ENCODE data around the gene DPF1.
A peak's percentile ranks its signal among the peaks of the same experiment; 100 is the strongest.
"Not testable (repeated sequence)": the region's sequence is repeated elsewhere in the genome, so short reads cannot be mapped to it uniquely, and the experiment has no call there.

DPF1 gene

DNA sequence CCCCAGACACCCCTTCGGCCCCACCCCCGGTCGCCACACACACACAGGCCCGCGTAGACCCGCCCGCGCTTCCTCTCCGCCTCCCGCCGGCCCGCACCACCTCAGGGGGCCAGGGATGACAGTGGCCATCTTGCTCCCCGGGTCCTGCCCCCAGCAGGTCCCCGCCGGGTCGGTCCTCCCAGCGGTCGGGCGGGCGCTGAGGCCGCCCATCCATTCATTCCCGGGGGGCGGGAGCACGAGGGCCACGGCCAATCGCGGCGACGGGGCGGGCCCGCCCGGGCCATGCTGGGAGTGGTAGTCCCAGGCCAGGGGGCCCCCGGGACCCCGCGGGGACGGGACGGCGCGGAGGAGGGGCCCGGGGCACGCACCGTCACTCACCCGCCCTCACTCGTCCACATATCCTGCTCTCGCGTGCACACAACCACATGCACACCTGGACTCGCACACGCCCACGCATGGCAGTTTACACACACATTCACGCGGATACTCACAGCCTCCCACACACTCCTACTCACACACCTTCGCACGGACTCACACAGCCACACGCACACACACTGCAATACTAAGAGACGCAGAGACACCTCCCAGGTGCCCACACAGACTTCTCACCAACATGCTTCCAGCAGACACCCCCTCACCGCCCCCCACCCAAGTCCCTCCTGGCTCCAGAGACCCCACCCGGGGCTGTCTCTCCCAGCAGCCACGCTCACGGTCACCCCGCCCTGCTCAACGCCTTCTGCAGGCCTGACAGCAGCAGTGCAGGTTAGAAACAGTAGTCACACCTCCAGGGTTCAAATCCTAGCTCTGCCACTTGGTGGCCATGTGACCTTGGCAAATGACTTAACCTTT, at the start of gene DPF1:
Gene DPF1 (minus strand): TSS at position 209 of the 849 bp plus-strand sequence. CDS start 80 bp downstream, at position 129.
- peak; percentile 64 for DNase-seq

DNA sequence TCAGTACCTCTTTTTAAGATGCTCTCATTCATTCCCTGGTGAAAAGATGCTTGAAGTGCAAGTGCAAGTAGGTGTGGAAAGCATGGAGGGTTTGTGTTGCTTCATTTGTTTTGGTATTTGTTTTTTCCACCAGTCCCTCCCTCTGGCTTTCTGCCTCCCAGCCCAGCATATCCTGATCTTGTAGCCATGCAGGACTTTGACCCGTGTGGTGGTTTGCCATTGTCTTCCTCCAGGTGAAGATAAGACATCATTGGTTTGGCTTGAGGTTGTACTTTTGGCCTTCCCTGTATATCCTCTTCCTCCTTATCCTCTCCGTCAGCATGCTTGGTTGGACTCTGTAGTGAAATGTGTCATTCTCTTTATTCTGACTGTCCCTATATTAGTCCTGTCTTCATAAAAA, 49.5 kb upstream of the DPF1 start:
- no peak for DNase-seq

DNA sequence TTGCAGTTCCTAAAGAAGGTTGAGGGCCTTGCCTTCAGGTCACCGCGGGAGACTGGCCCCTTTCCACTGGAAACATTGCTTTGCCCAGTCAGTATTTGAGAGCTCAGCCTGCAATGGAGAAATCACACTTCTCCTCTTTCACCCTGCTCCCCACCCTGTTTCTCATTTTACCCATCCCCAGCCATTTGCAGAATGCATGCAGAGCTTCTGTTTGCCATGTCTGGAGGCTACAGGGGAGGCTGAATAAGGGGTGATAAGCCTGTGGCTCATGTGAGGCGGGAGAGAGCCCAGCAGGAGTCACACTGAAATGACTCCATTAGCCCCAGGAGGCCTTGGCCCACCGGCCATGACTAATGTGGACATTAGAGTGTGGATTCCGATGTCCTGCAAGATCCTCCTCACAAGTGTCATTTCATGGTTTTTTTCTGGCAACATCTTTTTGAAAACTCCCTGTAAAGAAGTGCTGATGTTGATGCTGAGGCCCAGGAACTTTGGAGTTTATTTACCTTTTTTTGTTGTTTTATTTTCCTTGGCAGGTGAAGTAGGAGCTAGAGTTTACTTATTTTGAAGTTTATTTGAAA, 46.7 kb upstream of the DPF1 start:
- DNase-seq: no peak

DNA sequence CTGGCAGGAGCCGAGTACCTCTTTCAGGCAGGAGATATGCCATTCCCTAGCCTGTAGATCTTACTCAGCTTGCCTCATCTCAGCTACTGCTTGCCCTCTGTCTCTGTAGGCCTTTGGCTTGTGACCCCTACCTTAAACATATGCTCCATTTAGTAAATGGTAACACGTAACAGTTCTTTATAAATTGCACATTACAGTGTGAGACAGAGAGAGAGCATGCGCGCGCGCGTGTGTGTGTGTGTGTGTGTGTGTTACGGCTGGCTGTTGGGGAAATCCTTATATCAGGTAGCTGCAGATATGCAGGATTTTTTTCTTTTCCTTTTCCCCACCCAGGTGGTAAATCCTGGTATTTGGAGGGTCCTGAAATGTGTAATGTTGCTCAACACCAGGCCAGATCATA, 44.5 kb upstream of the DPF1 start:
- no peak for DNase-seq

DNA sequence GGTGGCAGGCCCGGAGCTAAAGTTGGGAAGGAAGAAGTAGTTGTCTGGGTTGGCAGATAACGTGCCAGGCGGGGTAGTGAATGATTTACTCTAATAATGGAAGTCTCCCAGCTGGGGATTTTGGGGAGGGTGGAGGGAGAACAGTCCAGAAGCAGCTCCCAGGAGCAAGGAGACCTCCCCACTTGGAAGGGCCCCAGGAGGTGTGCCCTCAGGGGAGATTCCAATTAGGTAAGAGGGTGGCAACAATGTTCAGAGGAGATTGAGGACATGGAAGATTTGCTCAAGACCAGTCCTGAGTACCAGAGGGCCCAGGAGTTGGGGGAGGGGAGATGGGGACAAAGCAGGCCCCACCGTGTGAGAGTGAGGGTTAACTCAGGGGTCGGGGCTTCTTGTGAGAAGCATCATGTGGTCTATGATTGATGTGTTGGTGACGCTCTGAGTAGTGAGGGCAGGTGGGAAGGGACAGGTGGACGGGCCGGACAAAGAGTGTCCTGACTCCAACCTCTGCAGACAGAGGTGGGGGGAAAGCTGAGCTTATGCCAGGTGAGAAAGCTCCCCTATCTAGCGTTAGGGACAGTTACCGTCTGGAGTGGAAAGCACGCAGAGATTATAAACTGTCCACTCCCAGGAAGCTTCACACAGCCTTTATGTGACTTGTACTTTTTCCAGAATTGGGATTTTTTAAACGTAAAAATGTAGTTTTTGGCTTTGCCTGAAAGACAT, 43.9 kb upstream of the DPF1 start:
- no peak for DNase-seq

DNA sequence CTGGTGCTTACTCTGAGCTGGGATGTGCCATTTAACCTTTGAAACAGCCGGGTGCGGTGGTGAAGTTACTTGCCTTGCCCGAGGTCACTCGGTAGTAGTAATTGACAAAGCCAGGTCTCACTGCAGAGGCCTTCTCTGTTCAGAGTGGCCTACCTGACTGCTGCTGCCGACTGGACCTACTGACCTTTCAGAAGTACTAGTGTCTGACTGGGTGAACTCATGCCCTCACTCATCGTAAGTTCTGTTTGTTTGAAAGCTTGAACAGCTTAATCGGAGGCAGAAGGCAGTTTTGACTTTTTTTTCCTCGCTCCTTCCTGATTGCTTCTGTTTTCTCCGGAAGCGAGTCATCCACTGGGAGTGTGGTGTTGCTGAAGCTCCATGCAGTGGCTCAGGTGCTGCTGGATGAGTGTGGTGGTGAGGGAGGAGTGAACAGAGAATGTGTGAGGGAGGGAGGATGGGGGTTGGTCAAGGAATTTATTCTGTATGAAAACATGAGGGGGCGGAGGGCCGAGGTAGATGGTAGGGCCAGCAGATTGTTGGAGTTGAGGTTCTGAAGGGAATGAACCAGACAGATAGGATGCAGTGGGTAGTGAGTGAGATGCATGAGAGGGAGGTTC, 43.1 kb upstream of the DPF1 start:
- DNase-seq: no peak

DNA sequence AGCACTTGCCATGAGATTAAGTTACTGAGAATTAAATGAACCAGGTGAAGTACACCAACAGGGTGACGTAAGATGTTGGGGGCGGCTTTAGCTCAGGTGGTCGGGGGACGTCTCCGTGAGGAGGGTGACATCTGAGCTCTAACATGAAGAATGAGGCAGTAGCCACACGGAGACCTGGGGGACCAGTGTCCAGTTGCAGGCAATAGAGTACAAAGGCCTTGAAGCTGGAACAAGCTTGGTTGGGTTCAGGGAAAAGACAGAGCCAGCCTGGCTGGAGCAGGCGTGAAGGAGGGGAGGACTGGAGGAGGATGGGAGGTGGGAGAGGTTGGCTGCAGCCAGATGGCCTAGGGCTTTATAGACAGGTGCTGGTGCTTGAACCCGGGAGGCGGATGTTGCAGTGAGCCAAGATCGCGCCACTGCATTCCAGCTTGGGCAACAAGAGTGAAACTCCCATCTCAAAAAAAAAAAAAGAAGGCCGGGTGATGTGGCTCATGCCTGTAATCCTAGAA, 42.0 kb upstream of the DPF1 start:
- no peak for DNase-seq

DNA sequence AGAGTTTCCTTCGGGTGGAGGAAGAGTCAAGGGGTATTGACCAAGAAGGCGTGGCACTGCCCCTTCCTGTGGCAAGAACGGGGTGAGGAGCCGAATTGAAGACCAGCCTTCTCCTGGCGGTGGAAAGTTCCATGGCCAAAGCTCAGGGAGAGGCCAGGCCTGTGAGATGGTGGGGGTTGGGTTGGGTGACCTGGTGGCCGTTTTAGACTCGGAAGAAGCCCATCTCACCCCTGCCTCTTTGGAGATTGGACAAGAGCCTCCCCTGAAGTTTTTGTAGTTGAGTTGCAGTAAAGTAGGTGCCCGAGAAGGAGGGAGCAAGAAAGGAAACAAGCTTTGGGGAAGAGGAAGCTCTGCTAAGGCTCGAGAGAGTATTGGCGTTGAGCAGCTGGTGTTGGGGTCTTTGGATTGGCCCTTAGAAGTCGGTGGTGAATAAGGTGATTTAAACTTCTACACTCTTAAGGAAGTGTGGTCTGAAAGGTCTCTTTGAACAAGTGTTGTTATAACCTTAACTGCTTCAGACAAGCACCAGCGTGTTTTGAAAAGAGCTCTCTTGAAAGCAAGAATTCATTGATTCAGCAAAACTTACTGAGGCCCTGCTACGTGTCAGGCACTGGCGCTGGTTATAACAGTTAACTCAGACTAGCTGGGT, 41.3 kb upstream of the DPF1 start:
- peak; percentile 57 for DNase-seq

DNA sequence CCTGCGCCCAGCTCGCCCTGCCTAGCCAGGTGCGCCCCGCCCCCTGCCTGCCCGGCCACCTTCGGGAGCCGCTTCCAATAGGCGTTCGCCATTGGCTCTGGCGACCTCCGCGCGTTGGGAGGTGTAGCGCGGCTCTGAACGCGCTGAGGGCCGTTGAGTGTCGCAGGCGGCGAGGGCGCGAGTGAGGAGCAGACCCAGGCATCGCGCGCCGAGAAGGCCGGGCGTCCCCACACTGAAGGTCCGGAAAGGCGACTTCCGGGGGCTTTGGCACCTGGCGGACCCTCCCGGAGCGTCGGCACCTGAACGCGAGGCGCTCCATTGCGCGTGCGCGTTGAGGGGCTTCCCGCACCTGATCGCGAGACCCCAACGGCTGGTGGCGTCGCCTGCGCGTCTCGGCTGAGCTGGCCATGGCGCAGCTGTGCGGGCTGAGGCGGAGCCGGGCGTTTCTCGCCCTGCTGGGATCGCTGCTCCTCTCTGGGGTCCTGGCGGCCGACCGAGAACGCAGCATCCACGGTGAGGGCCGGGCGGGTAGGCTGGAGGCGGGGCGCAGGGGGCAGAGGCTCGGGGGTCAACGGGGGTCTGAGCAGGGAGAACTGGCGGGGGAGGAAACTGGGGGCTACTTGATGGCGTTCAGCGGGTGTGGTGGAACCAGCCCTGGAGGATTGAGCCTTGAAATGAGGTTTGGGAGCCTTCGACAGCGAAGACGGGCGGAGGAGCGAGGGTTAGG, 40.6 kb upstream of the DPF1 start, which contains the start of gene SPINT2:
Gene SPINT2 (plus strand): TSS at position 88 of the 727 bp plus-strand sequence. CDS start 320 bp downstream, at position 408.
- DNase-seq: peak; percentile 43

DNA sequence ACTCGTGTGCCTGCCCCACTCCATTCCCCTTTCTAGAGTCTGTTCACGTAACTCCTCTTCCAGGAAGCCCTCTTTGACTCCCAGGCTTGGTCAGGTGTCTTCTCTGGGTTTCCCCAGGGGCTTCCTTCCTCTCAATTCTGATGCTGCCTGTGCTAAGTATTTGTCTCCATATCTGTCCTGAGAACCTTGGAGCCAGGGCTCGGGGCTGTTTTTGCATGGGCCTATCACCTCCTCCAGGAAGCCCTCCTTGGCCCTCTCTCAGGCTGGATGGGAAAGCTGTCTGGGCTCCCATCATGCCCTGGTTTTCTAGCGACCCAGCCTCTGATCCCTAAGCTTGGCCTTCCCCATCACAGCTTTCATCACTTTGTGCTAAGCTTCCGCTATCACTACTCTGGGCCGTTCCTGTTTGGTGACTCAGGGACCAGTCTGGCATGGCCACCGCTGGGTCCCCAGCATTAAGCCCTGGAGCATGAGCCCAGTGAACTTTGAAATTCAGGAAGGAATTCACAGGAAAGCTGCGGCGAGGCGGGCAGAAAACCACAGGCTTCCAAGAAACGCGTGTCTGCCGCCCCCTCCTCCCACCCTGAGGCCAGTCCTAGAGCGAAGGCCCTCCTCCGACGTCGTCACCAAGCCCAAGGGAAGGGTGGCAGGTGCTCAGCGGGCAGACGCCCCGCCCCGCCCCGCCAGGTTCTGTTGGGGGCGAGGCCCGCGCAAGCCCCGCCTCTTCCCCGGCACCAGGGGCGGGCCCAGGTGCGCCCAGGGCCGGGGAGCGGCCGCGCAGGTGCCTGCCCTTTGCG, 39.9 kb upstream of the DPF1 start:
- DNase-seq: peak; percentile 72

DNA sequence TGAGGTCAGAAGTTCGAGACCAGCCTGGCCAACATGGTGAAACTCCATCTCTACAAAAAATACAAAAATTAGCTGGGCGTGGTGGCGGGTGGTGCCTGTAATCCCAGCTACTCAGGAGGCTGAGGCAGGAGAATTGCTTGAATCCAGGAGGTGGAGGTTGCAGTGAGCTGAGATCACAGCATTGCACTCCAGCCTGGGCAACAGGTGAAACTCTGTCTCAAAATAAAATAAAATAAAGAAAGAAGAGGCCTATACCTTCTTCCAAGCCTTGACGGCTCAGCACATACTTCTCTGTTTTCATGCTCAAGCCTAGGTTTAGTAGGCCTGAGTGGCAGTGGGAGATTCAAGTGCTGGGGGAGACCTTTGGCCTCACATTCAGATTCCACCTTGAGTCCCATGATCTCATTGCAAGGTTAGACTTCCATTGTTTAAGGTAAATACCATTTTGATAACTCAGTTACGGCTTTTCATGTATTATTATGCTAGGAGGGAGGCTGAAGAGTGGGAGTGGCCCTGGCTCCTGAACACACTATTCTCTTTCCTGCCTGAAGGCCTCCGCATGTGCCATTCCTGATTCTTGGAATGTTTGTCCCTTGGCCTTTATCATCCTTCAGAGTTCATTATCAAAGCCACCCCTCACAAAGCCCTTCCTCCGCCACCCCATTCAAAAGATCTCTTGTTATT, 38.7 kb upstream of the DPF1 start:
- no peak for DNase-seq

DNA sequence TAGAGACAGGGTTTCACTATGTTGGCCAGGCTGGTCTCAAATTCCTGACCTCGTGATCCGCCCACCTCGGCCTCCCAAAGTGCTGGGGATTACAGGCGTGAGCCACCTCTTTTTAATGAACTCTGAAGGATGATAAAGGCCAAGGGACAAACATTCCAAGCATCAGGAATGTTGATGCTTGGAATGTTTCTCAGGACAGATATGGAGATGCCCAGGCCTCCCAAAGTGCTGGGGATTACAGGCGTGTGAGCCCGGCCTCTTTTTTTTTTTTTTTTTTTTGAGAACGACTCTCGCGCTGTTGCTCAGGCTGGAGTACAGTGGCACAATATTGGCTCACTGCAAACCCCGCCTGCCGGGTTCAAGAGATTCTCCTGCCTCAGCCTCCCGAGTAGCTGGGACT, 37.9 kb upstream of the DPF1 start:
- DNase-seq: not testable (repeated sequence)

DNA sequence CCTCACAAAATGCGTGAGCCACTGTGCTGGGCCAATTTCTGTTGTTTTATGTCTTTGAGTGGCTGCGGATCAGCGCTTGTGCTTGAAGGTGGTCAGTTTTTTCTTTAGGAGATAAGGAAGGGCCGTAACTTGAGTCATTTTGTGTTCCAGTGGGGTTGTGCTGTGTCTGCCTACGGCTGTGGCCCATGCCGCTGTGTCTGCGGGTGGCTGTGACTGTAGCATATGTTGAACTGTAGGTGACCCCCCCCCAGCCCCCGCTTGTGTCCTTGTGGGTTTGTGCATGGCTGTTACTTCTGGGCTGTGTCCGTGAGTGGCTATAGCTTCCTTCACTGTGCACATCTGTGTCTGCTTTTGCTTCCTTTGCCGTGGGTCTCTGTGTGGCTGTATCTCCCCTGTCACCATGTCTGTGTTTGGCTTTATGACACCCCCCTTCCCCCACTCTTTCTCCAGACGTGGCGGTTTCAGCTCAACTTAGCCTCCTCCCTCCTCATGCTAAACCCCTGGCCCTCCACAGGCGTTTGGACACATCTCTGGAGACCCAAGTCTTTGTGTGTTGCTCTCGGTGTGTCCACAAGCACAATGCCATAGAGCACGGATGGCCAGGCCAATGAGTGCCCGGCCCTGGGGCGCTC, 31.5 kb upstream of the DPF1 start:
- DNase-seq: peak; percentile 58

DNA sequence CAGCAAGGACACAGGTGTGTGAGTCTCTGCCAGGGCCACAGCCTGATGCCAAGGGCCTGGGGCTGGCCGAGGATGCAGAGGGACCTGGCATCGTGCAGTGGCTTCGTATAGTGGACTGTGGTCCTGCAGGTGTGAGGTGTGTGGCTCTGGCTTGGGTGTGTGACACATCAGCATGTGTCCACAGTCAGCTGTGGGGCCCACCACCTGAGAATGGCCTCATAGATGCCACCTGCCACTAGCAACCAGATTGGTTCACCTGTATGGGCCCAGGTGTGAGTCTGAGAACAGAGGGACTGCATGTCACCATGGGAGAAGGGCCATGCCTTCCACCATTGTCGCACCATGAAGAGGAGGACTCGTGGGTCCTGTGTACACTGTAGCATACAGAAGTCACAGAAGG, 29.8 kb upstream of the DPF1 start:
- no peak for DNase-seq

DNA sequence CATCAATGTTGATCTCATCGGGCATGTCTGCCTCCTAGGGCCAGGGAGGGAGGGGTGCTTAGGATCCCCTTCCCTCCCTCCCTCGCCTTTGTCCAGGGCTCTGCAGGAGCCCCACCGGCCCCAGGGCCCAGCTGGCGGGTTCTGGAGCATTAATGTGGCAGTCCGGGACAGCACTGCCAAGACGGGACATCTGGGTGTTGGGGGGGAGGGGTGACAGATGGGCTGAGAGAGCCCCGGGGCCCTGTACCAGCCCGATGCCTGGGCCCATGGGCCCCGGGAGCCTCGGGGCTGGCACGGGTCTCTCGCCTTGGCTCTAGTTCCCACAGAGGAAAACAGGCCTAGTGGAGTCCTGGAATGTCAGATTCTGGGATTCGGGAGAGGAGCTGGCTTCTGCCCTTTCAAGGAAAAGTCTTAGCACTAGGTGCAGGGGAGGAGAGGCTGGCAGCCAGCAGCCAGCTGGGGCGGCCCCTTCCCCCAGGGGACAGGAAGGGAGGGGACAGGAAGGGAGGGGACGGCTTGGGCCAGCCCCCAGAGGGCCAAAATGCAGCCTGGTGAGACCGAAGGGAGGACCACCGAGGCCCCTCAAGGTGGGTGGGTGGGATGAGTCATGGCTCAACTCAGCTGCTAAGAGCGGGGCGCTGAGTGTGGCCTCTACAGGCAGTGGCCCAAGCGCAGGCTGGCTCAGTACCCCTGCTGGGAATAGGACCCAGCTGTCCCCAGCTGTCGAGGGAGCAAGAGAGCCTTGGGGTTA, 29.1 kb upstream of the DPF1 start:
- no peak for DNase-seq

DNA sequence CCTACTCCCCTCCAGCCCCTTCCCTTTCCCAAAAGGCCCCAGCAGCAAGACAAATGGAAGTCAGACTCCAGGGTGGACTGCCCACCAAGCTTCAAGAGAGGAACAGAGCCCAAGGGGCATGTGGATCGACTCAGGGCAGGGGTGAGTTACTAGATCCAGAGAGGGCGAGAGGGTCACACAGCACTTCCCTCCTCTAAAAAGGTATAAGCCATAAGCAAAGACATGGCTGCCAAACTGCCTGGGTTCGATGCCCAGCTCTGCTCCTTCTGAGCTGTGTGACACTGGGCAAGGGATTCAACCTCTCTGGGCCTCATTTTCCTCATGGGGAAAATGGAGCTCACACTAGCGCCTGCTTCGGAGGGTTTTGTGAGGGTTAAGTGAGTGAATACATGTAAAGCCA, 28.4 kb upstream of the DPF1 start:
- DNase-seq: no peak

DNA sequence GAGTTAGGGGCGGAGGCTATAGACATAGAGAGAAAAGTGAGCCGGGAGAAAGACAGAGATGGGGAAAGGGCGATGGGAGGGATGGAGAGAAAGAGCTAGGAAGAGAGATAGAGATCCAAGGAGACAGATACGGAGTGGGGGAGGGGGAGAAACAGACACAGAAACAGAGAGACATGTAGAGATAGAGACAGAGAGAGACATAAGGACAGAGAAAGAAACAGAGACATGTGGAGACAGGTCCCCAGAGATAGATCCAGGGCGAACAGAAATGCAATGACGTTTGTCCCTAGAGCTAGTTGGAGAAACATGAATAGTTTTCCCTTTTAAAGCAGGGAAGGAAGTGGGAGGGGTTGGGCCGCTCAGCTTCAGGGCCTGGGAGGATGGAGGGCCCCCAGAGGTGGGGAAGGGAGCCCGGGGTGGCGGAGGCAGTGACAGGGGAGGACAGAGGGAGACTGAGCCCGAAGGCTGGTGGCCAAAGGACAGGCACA, 27.6 kb upstream of the DPF1 start:
- peak; percentile 9 for DNase-seq

DNA sequence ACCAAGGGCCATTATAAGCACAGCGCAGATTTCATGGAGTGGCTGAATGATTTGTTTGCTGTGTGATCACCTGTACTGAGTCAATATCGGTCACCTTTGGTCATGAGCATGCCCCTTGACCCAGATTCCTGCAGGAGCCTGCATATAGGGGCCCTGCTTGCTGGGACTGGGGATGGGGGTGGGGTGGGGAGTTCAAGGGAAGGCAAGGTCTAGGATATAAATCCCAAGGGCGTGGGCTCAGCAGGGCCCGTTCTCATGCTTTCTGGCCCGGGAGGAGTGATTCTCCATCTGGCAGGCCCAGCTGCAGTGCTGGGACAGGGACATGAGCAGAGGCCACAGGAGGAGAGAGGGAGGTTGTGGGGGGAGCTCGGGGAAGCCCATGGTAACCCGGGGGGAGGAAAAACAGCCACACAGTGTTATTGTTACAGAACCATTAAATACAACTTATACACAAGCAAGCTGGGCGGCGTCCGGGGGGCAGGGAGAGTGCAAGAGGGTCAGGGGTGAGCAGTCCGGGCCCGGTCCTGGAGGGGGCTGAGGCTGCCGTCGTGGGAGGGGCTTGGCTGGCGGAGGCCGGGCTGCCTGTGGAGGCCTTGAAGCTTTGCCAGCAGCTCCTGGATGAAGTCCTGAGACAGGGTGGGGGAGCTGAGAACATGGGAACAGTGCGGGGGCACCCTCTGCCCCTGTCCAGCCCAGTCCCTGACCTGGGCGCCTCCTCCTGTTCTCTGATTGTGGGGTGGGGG, 27.0 kb upstream of the DPF1 start:
- no peak for DNase-seq

Data from GDM1 (cell line).